GM18907 (cell line): ENCODE data around the gene FAM156A.
"Not testable (repeated sequence)": the region's sequence is repeated elsewhere in the genome, so short reads cannot be mapped to it uniquely, and the experiment has no call there.

Experiments used
- ATAC-seq: cut with Tn5 transposase; IDR thresholded peaks from one replicate; pipeline ENCODE4 v1.9.1; 2021; ENCODE audit warnings: mild to moderate bottlenecking, moderate library complexity; ENCODE audit not compliant: unreplicated experiment

The FAM156A gene

DNA sequence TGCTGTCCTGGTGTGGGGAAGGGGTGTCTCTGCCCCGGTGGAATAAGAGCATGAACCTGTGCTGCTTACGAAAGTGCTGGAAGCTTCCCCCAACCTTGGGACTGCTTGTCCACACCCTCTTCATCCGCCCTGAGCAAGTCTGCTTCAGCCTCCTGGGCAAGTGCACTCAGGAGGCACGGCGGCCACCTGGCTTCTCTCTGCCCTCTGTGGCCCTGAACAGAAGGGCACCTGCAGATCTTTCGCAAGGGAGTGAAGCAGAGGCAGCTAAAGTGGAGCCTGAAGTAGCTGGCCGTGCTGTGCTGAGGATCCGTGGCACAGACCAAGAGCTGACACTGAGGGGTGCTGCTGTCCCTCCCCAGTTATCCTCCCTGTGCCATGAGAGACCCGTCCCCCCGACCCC is 9.6 kb upstream of the FAM156A start:
- not testable (repeated sequence) for ATAC-seq

DNA sequence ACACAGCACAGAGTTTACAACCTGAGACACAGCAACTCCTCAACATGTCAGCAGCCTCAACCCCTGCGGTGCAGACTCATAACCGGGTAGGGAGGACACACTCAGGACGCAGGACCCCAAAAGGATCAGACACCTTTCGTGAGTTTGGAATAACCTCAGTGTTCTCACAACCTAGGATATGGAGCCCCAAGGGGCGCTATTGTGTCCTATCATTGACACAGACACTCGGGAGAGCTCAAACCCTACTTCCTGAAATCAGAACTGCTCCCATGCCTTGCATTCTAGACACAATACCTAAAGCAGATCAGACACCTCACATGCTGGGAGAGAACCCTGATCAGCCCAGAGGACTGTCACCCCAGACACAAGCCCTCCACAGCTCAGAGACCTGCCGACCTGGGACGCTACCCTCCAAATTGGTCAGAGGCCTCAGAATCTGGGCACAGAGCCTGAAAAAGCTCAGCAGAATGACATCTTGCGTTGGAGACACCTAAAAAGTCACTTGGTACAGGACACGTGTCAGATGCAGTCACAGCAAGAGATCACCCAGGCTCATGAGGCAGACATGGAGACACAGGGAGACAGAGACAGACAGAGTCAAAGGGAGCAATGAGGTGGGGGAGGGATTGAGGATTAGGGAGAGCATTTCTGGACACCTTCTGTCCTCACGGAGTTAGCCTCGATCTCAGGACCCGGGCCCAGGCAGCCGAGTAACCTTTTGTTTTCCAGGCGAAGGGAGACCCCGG is 8.8 kb upstream of the FAM156A start:
- ATAC-seq, result not testable (repeated sequence)

DNA sequence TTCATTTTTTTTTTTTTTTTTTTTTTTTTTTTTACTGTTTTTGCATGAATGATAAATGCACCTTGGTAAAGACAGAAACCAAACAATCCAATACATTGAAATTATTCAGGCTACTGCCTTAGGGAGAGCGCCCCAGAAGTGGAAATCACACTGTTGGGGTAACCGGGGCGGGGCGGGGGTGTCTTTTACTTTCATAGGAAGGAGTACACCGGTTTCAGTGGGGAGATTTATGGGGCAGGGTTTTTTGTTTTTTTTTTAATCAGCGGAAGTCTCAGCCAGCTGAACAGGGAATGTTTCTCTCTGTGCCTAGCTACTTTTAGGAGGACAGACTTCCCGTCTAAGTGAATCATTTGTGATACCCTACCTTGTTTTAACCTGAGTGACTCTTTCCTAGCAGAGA is 643 bp upstream of the FAM156A start:
- peak; percentile 45 for ATAC-seq

DNA sequence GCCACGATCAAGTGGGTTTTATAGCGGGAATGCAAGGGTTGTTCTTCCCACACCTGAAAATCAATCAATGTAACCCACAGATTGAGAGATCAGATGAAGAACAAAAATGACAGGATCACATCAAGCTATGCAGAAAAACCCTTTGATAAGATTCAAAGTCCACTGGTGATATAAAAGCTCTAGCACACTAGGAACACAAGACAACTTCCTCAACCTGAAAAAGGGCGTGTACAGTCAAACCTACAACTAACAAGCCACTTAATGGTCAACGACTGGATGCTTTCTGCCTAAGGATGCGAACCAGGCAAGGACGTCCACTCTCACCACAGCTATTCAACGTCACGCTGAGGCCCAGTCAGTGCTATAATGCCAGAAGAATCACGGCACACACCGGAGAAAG is 8.4 kb downstream of the FAM156A start:
- not testable (repeated sequence) for ATAC-seq

DNA sequence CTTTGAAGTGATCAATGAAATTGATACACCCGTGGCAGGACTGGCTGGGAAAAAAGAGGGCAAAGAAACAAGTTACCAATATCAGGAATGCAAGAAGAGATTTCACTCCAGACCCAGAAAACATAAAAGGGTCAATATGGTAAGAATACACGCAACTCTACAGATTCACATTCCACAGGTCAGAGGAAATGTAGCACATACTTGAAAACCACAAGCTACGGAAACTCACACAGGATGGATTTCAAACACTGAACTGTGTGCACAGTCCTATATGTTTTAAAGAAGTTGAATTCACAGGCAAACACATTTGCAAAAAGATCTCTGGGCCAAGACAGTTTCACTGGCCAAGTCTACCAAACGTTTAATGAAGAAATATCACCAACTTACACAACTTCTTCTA is 9.0 kb downstream of the FAM156A start:
- not testable (repeated sequence) for ATAC-seq

DNA sequence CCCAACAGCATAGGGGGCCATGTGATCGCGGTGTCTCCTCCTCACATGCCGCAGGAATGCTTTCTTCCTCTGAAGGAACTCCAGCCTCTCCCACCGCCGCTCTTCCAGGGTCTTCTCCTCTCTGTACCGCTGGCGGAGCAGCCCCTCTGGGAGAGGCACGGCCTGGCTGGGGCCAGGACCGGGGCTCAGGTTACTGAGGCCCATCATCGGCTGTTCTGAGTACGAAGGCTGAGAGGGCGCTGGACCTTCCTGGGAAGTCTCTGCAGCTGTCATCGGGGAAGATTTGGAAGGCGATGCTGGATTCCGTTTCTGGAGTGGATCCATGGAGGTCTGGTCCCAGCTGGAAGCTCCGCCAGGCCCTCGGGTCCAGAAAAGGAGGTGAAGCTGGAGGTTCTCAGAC is 10.1 kb downstream of the FAM156A start:
- ATAC-seq, result not testable (repeated sequence)

DNA sequence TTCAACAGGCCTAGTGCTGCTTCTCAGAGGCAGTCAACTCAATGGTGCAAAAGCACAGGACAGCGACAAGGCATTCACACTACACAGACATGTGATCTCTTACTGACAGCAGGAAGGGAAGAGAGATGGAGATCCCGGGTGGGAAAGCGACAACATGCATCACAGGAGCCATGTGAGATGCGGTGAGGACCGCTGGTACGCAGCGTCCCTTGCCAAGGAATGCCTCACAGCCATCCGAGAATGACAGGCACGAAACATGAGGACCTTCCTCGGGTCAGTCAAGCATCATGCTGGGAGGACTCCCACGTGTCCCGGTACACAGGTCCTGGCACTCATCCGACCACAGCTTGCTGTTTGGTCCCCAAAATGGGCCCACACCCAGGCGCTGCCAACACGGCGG is 10.8 kb downstream of the FAM156A start:
- not testable (repeated sequence) for ATAC-seq

DNA sequence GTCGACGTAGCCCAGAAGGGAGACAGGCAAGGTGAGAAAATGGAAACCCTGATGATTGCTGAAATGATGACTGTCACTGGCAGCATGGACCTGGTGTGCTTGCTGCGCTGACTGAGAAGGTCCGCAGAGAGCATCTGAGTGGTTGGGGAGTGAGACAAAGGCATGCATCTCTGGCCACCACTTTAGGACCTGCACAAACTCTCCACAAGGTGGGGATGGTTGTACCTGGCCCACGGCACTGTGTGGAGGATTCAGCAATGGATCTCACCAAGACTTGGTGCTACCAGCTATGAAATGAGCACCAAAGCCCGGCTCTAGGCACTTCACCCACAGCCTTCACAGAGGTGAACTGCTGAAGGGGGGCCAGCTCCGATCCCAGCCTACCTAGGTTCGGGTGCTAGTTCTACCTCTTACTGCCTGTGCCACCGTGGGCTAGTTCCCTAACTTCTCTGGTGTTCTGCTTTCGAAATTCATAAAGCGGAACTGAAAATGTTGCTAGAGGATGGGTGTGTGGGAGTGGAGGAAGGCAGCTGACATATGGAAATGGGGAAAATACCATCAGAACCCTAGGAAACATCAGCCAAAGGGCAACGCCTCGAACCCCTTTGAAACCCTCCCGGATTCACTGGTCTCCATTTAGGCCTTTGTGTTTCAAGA is 12.4 kb downstream of the FAM156A start:
- ATAC-seq, result not testable (repeated sequence)

DNA sequence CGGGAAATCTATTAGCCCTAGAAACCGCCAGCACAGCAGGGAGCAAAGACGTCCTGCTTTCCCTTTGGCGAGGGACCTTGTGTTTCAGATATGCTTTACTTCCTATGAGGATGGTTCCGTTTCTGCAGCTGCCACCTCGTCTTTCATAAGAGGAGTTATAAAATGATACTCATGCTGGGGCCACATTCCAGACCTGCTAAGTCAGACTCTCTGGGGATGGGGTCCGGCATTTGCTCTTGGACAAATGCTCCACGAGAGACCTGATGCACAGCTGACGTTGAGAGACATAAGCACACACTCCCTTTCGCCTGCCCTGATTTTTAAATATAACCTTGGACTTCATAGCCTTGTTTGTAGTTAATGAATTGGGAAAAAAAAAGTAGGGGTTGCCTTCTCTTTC is 16.6 kb downstream of the FAM156A start:
- ATAC-seq, result not testable (repeated sequence)

DNA sequence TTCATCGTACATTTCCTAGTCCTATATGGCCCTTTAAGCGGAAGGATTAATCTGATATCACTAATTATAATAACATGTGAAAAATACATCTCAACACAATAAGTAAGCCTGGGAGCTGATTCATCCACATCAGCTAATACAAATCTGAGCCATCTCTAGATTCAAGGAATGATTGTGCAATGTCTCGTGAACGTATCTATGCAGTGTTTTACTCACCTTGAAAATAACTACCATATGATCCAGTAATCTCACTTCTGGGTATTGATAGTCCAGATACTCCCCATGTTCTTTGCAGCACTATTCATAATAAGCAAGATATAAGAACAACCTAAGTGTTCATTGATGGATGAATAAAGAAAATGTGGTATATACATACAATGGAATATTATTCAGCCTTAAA is 17.6 kb downstream of the FAM156A start:
- ATAC-seq, result not testable (repeated sequence)

DNA sequence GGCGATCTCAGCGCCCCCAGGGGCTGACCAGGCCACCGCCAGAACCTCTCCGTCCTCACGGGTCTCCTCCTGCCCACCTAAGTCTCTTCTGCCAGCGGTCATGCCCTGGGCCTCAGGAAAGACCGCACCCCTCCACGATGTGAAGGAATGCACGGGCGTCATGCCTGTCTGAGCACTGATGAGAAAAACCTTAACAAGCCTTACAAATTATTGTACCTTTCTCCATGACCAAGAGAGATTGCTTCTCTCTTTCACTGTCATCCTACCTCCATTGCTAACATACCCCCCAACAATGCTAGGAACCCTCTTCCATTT is 22.9 kb downstream of the FAM156A start:
- not testable (repeated sequence) for ATAC-seq

DNA sequence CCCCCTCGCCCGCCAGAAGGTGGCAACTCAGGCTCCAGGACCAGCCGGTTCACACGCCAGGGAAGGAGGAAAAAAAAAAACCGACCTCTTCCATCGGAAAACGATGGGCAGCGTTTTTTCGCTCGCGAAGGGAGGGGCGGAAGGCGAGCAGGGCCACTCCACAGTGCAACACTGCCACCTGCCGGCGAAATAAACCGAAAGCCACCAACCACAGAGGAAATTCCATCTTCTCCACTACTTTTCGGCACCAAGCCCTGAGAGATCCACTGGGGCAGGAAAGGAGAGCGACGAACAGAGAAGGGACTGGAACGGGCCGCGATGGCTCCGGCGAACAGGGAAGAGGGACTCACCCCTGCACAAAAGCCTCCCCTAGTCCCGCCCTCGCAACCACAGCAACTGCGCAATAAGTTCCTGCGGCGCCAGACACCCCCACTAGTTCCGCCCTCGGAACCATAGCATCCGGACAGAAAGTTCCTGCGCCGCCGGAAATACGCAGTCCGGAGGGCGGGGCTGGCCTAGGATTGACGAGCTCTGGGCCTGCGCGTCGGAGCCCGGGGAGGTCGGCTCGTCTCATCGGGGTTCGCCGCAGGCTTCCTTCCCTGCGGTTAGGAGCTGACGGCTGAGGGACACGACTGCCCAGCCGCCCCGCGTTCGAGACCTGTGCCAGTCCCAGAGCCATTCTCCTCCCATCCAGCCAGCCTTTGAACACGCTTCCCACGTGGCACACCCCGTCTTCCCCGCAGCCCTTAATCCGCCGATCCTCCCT is 23.4 kb downstream of the FAM156A start:
- peak; percentile 95 for ATAC-seq

DNA sequence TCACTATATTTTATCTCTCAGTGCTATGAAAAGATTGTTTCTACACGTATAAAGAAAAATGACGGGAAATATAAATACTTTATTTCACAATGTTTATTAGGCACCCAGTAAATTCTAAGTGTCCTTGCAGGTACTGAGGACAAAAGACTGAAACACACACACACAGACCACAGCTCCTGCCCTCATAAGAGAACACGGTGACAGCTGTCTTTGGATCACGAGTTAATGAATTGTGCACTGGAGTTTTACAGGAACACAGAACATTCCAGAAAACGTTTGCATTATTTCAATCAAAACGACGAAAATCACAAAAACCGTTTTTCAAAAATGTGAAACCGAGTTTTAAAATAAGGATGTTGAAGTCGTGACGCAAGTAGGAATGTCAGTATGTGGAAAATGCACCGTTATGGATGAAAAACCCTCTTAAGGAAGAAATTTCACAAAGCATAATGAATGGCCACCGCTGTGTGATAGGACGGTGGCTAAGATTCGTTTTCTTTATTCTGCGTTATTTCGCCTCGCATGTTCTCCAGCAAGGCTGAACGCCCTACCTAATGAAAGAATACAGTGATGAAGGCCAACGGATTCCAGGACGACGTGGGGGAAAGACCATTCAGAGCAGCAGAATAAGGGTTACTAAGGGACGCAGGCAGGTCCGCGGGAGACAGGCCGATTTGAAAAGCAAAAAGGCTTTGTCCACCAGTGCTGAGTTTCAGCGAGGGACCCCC is 24.2 kb downstream of the FAM156A start:
- no peak for ATAC-seq

DNA sequence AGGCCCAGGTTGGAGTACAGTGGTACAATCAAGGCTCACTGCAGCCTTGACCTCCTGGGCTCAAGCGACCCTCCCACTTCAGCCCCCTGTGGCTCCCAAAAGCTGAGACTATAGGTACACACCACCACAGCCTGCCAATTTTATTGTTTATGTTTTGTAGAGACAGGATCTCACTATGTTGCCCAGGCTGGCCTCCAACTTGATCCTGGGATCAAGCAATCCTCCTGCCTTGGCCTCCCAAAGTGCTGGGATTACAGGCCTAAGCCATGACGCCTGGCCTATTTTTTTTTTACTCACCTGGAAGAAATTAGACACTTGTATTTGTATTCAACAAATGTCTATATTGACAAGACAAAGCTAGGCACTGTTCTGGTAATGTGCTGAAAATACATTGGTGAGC is 25.1 kb downstream of the FAM156A start:
- no peak for ATAC-seq

DNA sequence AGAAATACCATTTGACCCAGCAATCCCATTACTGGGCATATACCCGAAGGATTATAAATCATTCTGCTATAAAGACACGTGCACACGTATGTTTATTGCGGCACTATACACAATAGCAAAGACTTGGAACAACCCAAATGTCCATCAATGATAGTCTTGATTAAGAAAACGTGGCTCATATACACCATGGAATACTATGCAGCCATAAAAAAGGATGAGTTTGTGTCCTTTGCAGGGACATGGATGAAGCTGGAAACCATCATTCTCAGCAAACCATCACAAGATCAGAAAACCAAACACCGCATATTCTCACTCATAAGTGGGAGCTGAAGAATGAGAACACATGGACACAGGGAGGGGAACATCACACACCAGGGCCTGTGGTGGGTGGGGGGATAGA is 28.1 kb downstream of the FAM156A start:
- not testable (repeated sequence) for ATAC-seq

DNA sequence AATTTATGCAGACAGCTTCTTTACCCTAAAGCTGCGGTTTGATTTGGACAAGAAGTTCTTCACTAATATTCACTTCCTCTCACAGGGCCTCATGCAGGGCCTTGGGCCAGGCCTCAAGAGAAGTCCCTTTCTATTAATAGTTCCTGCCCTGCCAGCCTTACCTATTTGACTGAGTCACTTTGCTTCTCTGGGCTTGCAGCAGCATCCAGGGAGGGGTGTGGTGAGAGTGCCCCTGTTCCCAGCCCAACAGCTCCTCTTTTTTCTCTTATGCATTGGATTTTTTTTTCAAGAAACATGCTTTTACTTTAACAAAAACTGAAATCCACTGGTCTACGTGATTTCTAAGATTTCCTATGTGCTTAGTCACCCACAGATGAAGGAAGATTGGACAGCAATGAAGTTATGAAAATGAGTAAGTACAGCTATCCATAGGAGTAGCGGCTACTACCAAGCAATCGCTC is 34.5 kb downstream of the FAM156A start:
- ATAC-seq, result peak; percentile 53

DNA sequence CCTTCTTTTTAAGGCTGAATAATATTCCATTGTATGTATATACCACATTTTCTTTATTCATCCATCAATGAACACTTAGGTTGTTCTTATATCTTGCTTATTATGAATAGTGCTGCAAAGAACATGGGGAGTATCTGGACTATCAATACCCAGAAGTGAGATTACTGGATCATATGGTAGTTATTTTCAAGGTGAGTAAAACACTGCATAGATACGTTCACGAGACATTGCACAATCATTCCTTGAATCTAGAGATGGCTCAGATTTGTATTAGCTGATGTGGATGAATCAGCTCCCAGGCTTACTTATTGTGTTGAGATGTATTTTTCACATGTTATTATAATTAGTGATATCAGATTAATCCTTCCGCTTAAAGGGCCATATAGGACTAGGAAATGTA is 43.6 kb downstream of the FAM156A start:
- ATAC-seq, result not testable (repeated sequence)

DNA sequence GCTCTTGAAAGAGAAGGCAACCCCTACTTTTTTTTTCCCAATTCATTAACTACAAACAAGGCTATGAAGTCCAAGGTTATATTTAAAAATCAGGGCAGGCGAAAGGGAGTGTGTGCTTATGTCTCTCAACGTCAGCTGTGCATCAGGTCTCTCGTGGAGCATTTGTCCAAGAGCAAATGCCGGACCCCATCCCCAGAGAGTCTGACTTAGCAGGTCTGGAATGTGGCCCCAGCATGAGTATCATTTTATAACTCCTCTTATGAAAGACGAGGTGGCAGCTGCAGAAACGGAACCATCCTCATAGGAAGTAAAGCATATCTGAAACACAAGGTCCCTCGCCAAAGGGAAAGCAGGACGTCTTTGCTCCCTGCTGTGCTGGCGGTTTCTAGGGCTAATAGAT is 44.6 kb downstream of the FAM156A start:
- ATAC-seq, result not testable (repeated sequence)

DNA sequence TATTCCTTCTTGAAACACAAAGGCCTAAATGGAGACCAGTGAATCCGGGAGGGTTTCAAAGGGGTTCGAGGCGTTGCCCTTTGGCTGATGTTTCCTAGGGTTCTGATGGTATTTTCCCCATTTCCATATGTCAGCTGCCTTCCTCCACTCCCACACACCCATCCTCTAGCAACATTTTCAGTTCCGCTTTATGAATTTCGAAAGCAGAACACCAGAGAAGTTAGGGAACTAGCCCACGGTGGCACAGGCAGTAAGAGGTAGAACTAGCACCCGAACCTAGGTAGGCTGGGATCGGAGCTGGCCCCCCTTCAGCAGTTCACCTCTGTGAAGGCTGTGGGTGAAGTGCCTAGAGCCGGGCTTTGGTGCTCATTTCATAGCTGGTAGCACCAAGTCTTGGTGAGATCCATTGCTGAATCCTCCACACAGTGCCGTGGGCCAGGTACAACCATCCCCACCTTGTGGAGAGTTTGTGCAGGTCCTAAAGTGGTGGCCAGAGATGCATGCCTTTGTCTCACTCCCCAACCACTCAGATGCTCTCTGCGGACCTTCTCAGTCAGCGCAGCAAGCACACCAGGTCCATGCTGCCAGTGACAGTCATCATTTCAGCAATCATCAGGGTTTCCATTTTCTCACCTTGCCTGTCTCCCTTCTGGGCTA is 48.9 kb downstream of the FAM156A start:
- ATAC-seq, result not testable (repeated sequence)

DNA sequence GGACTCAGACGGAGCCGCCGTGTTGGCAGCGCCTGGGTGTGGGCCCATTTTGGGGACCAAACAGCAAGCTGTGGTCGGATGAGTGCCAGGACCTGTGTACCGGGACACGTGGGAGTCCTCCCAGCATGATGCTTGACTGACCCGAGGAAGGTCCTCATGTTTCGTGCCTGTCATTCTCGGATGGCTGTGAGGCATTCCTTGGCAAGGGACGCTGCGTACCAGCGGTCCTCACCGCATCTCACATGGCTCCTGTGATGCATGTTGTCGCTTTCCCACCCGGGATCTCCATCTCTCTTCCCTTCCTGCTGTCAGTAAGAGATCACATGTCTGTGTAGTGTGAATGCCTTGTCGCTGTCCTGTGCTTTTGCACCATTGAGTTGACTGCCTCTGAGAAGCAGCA is 50.4 kb downstream of the FAM156A start:
- not testable (repeated sequence) for ATAC-seq

DNA sequence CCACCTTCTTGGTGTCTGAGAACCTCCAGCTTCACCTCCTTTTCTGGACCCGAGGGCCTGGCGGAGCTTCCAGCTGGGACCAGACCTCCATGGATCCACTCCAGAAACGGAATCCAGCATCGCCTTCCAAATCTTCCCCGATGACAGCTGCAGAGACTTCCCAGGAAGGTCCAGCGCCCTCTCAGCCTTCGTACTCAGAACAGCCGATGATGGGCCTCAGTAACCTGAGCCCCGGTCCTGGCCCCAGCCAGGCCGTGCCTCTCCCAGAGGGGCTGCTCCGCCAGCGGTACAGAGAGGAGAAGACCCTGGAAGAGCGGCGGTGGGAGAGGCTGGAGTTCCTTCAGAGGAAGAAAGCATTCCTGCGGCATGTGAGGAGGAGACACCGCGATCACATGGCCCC is 51.2 kb downstream of the FAM156A start:
- not testable (repeated sequence) for ATAC-seq
